NCI-H1105 (cell line): ENCODE data around the gene SH3BGRL3.
"Not testable (repeated sequence)": the region's sequence is repeated elsewhere in the genome, so short reads cannot be mapped to it uniquely, and the experiment has no call there.

Source experiments
- DNase-seq: peaks from one replicate; lab custom pipeline; 2025; lab: John Stamatoyannopoulos, UW

The SH3BGRL3 gene

GRCh38 chr1:26290882-26291261 is 11.0 kb downstream of the SH3BGRL3 start:
- DNase-seq: no peak

- DNase-seq: no peak
These were observed 11.5 kb downstream of the SH3BGRL3 start for GRCh38 chr1:26291433-26291832.

GRCh38 chr1:26291939-26292338 is 12.1 kb downstream of the SH3BGRL3 start:
- DNase-seq: no peak

- DNase-seq: not testable (repeated sequence)
These were observed 12.8 kb downstream of the SH3BGRL3 start for GRCh38 chr1:26292735-26293134.

- DNase-seq: no peak
These were observed 14.1 kb downstream of the SH3BGRL3 start for GRCh38 chr1:26293911-26294463.

GRCh38 chr1:26295194-26296138 is 15.6 kb downstream of the SH3BGRL3 start:
- DNase-seq: no peak

GRCh38 chr1:26296340-26297056 is 16.6 kb downstream of the SH3BGRL3 start:
- DNase-seq: no peak

- no peak for DNase-seq
These were observed 17.3 kb downstream of the SH3BGRL3 start for GRCh38 chr1:26297057-26297790.

GRCh38 chr1:26297791-26298124 is 17.9 kb downstream of the SH3BGRL3 start:
- no peak for DNase-seq

GRCh38 chr1:26300578-26301275 is 20.8 kb downstream of the SH3BGRL3 start:
- no peak for DNase-seq

GRCh38 chr1:26302733-26303405 is 23.0 kb downstream of the SH3BGRL3 start:
- no peak for DNase-seq

- DNase-seq: no peak
These were observed 25.9 kb downstream of the SH3BGRL3 start for GRCh38 chr1:26305667-26306289.

- peak; percentile 96 for DNase-seq
These were observed 26.7 kb downstream of the SH3BGRL3 start, which contains the start of gene UBXN11 for GRCh38 chr1:26306290-26307229. UBXN11 (minus strand) TSS chr1:26306636; CDS start chr1:26302883, 3,753 bp downstream.

GRCh38 chr1:26307363-26307781 is 27.5 kb downstream of the SH3BGRL3 start:
- no peak for DNase-seq

- not testable (repeated sequence) for DNase-seq
These were observed 28.3 kb downstream of the SH3BGRL3 start for GRCh38 chr1:26307966-26308899.

- no peak for DNase-seq
These were observed 34.6 kb downstream of the SH3BGRL3 start for GRCh38 chr1:26314501-26314900.

- no peak for DNase-seq
These were observed 36.3 kb downstream of the SH3BGRL3 start for GRCh38 chr1:26315874-26316850.
